ENCODE results near the gene EYA3.

Gene EYA3

GRCh38 chr1:28110555-28110954 is 22.1 kb upstream of the EYA3 start:
- H3K4me3 ChIP-seq (ENCODE audit: low read length), result no peak overlapping the region
- peaks cover under 1% of the 10 kb centered on the region for H3K4me1 ChIP-seq (ENCODE audit: control insufficient read depth, low read depth, low read length)
- no peak overlapping the region for H3K9ac ChIP-seq (ENCODE audit: low read length)
- no peaks in the 10 kb centered on the region for H3K27me3 ChIP-seq (ENCODE audit: control insufficient read depth, insufficient read depth, low read length)
- no peaks in the 10 kb centered on the region for H3K9me3 ChIP-seq (ENCODE audit: control insufficient read depth, low read depth, low read length)
- no peaks in the 10 kb centered on the region for H3K36me3 ChIP-seq (ENCODE audit: control insufficient read depth, low read depth, low read length)
- no peak overlapping the region for H3K27ac ChIP-seq (ENCODE audit: low read length)

GRCh38 chr1:28109639-28110038 is 21.2 kb upstream of the EYA3 start:
- H3K27ac ChIP-seq (ENCODE audit: low read length), result no peak overlapping the region
- H3K36me3 ChIP-seq (ENCODE audit: control insufficient read depth, low read depth, low read length), result no peaks in the 10 kb centered on the region
- no peaks in the 10 kb centered on the region for H3K27me3 ChIP-seq (ENCODE audit: control insufficient read depth, insufficient read depth, low read length)
- H3K9me3 ChIP-seq (ENCODE audit: control insufficient read depth, low read depth, low read length), result no peaks in the 10 kb centered on the region
- no peak overlapping the region for H3K4me3 ChIP-seq (ENCODE audit: low read length)
- H3K4me1 ChIP-seq (ENCODE audit: control insufficient read depth, low read depth, low read length), result peaks cover 5% of the 10 kb centered on the region
- H3K9ac ChIP-seq (ENCODE audit: low read length), result no peak overlapping the region

- Histone ChIP-seq H3K36me3 (ENCODE audit: control insufficient read depth, low read depth, low read length) (no peaks in the 10 kb centered on the region), H3K27me3 (ENCODE audit: control insufficient read depth, insufficient read depth, low read length) (no peaks in the 10 kb centered on the region), H3K4me1 (ENCODE audit: control insufficient read depth, low read depth, low read length) (peaks cover 5% of the 10 kb centered on the region), H3K27ac (ENCODE audit: low read length) (no peak overlapping the region), H3K9ac (ENCODE audit: low read length) (no peak overlapping the region), H3K9me3 (ENCODE audit: control insufficient read depth, low read depth, low read length) (no peaks in the 10 kb centered on the region), H3K4me3 (ENCODE audit: low read length) (no peak overlapping the region)
Measured at GRCh38 chr1:28108001-28108400, 19.6 kb upstream of the EYA3 start.

GRCh38 chr1:28104866-28105467 is 16.6 kb upstream of the EYA3 start:
- Histone ChIP-seq H3K36me3 (ENCODE audit: control insufficient read depth, low read depth, low read length) (no peaks in the 10 kb centered on the region), H3K4me3 (ENCODE audit: low read length) (peak overlapping the region; percentile 41), H3K9me3 (ENCODE audit: control insufficient read depth, low read depth, low read length) (no peaks in the 10 kb centered on the region), H3K9ac (ENCODE audit: low read length) (peak overlapping the region; percentile 16), H3K27ac (ENCODE audit: low read length) (peak overlapping the region; percentile 27), H3K27me3 (ENCODE audit: control insufficient read depth, insufficient read depth, low read length) (no peaks in the 10 kb centered on the region), H3K4me1 (ENCODE audit: control insufficient read depth, low read depth, low read length) (peaks cover 5% of the 10 kb centered on the region)

DNA sequence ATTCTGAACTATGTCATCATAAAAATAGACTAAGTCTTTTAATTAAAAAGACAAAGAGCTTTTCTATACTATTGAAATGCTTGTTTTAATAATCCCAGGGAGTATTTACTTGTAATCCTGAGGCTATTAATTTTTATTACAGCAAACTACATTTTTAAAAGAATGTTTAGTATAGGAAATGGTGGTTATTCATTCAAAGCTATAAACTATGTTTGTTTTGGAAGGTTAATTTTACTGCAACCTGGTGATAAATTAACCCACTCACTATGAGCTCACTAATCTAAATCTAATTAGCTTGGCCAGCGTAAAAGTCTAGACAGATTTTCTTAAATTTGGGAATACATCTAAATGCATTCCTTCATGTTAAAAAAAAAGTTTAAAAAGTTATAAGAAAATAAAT is 13.8 kb upstream of the EYA3 start:
- no peaks in the 10 kb centered on the region for H3K36me3 ChIP-seq (ENCODE audit: control insufficient read depth, low read depth, low read length)
- H3K27me3 ChIP-seq (ENCODE audit: control insufficient read depth, insufficient read depth, low read length), result no peaks in the 10 kb centered on the region
- H3K9ac ChIP-seq (ENCODE audit: low read length), result no peak overlapping the region
- H3K27ac ChIP-seq (ENCODE audit: low read length), result no peak overlapping the region
- peaks cover 5% of the 10 kb centered on the region for H3K4me1 ChIP-seq (ENCODE audit: control insufficient read depth, low read depth, low read length)
- H3K9me3 ChIP-seq (ENCODE audit: control insufficient read depth, low read depth, low read length), result no peaks in the 10 kb centered on the region
- H3K4me3 ChIP-seq (ENCODE audit: low read length), result no peak overlapping the region

- H3K4me3 ChIP-seq (ENCODE audit: low read length), result no peak overlapping the region
- H3K4me1 ChIP-seq (ENCODE audit: control insufficient read depth, low read depth, low read length), result no peaks in the 10 kb centered on the region
- H3K9me3 ChIP-seq (ENCODE audit: control insufficient read depth, low read depth, low read length), result no peaks in the 10 kb centered on the region
- no peaks in the 10 kb centered on the region for H3K36me3 ChIP-seq (ENCODE audit: control insufficient read depth, low read depth, low read length)
- no peak overlapping the region for H3K9ac ChIP-seq (ENCODE audit: low read length)
- no peak overlapping the region for H3K27ac ChIP-seq (ENCODE audit: low read length)
- no peaks in the 10 kb centered on the region for H3K27me3 ChIP-seq (ENCODE audit: control insufficient read depth, insufficient read depth, low read length)
Measured at GRCh38 chr1:28099050-28099769, 10.8 kb upstream of the EYA3 start.

DNA sequence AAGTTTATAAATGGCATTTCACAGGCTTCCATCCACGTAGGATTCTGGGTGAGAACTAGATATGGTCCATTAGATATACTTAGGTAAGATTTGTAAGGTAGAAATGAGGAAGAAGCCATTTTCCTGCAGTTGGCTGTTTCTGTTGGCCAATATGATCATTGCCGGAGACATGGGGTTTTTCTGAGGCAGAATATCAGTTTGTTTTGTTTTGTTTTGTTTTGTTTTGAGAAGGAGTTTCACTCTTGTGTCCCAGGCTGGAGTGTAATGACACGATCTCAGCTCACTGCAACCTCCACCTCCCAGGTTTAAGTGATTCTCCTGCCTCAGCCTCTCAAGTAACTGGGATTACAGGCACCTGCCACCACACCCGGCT is 8.7 kb upstream of the EYA3 start:
- Histone ChIP-seq H3K4me3 (ENCODE audit: low read length) (no peak overlapping the region), H3K4me1 (ENCODE audit: control insufficient read depth, low read depth, low read length) (no peaks in the 10 kb centered on the region), H3K9me3 (ENCODE audit: control insufficient read depth, low read depth, low read length) (no peaks in the 10 kb centered on the region), H3K9ac (ENCODE audit: low read length) (no peak overlapping the region), H3K27ac (ENCODE audit: low read length) (no peak overlapping the region), H3K27me3 (ENCODE audit: control insufficient read depth, insufficient read depth, low read length) (no peaks in the 10 kb centered on the region), H3K36me3 (ENCODE audit: control insufficient read depth, low read depth, low read length) (no peaks in the 10 kb centered on the region)

DNA sequence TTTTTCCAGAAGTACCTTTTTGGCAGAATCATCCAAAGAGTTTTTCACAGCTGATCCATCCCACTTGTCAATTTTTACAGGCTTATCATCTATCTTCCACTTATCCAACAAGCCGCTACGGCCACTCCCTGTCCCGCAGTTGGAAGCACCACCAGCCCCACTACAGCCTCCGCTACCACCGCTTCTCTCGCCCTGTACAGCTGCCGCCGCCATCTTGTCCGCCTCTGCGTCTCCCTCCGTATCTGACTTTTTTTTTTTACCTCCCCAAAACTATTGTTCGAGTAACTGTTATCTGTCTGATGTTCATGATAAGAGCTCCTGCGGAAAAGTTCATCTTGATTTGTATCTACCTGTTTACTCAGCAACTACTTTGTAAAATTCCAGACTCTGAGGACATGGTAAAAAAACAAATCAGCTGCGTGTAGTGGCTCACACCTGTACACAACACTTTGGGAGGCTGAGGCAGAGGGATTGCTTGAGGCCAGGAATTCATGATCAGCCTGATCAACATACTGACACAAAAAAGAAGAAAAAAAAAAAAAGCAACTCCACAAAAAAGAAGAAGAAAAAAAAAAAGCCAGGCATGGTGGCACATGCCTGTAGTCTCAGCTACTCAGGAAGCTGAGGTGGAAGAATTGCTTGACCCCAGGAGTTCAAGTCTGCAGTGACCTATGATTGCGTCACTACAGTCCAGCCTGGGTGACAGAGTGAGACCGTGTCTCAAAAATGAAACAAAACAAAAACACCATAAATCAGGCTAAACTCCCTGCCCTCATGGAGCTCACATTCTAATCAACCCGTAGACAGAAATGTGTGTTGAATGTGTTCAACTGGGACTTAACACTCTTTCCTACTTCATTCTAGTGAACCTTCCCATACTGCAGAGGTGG is 8.0 kb upstream of the EYA3 start:
- Histone ChIP-seq H3K4me3 (ENCODE audit: low read length) (no peak overlapping the region), H3K27ac (ENCODE audit: low read length) (no peak overlapping the region)

DNA sequence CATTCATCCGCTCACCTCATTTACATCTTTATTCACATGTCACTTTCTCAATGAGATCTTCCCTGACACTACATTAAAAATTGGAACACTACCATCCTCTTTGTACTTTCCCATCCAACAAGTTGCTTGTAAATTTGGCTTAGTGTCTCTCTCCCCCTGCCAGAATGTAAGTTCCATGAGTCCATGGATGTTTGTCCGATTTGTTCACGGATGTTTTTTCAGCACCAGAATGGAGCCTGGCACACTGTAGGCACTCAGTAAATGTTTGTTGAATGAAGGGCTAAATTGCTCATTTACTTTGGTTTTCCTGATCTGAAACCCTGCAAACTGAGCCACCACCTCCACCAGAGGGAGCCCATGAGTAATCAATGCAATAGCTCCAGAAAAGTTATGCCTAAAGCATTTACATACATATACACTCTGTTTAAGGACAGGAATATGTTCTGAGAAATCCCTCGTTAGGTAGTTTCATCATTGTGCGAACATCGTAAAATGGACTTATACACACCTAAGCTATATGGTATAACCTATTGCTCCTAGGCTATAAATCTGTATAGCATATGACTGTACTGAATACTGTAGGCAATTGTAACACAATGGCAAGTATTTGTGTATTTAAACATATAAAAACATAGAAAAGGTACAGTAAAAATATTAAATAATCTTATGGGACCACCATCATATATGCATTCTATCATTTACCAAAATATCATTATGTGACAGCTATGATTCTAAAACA is 2.8 kb upstream of the EYA3 start:
- Histone ChIP-seq H3K9ac (ENCODE audit: low read length) (no peak overlapping the region), H3K9me3 (ENCODE audit: control insufficient read depth, low read depth, low read length) (no peaks in the 10 kb centered on the region), H3K27me3 (ENCODE audit: control insufficient read depth, insufficient read depth, low read length) (no peaks in the 10 kb centered on the region), H3K36me3 (ENCODE audit: control insufficient read depth, low read depth, low read length) (no peaks in the 10 kb centered on the region), H3K4me1 (ENCODE audit: control insufficient read depth, low read depth, low read length) (peaks cover 6% of the 10 kb centered on the region), H3K4me3 (ENCODE audit: low read length) (no peak overlapping the region), H3K27ac (ENCODE audit: low read length) (no peak overlapping the region)

More for the DNA sequence above, 8.0 kb upstream of the EYA3 start:
- Histone ChIP-seq H3K9ac (ENCODE audit: low read length) (no peak overlapping the region), H3K36me3 (ENCODE audit: control insufficient read depth, low read depth, low read length) (no peaks in the 10 kb centered on the region), H3K27me3 (ENCODE audit: control insufficient read depth, insufficient read depth, low read length) (no peaks in the 10 kb centered on the region), H3K4me1 (ENCODE audit: control insufficient read depth, low read depth, low read length) (no peaks in the 10 kb centered on the region), H3K9me3 (ENCODE audit: control insufficient read depth, low read depth, low read length) (no peaks in the 10 kb centered on the region)

DNA sequence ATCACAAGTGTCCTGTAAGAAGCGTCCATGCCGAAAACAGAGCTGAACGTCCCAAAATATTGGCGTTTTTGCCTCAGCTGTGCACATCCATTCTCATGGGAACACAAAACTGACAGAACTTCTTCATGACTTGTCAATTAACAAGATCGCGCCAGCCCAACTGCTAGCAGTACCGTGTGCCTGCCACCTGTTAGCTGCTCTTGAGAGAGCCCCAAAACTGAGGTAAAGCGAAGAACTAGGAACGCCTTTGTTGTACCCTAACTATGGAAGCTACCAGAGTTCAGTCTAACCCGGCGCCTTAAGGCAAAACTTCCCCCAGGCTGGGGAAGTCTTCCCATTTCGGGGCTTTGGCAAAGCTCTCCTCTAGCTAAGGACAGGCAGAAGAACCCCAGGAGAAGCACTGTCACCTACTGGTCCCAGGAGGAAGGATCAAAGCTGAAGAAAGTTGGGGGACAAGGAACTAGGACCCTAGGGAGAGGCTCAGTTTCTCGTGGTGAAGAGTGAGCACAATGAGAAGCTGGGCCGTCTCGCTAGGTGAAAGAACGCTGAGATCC is 719 bp downstream of the EYA3 start:
- Histone ChIP-seq H3K4me3 (ENCODE audit: low read length) (peak overlapping the region; percentile 89), H3K27ac (ENCODE audit: low read length) (peak overlapping the region; percentile 69), H3K9me3 (ENCODE audit: control insufficient read depth, low read depth, low read length) (no peaks in the 10 kb centered on the region), H3K9ac (ENCODE audit: low read length) (peak overlapping the region; percentile 89), H3K36me3 (ENCODE audit: control insufficient read depth, low read depth, low read length) (no peaks in the 10 kb centered on the region), H3K4me1 (ENCODE audit: control insufficient read depth, low read depth, low read length) (peaks cover 6% of the 10 kb centered on the region), H3K27me3 (ENCODE audit: control insufficient read depth, insufficient read depth, low read length) (no peaks in the 10 kb centered on the region)

DNA sequence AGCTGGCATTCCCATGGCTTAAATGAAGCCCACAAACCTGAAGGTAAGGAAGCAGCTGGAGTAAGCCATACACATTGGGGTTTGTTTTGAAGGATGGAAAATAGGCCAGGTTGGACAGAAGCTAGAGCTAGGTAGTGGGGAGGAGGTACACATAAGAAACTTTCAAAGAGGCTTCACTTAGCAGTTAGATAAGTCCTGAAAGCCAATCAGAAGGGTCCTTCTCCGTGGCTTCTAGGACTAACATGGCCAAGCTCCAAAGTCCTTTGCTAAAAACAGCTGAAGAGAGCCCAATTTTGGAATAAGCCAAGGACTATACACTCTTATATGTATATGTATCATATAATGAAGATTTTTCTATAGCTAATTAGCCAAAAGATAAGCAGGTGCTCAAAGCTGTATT is 1.8 kb downstream of the EYA3 start:
- Histone ChIP-seq H3K27me3 (ENCODE audit: control insufficient read depth, insufficient read depth, low read length) (no peaks in the 10 kb centered on the region), H3K36me3 (ENCODE audit: control insufficient read depth, low read depth, low read length) (no peaks in the 10 kb centered on the region), H3K9ac (ENCODE audit: low read length) (no peak overlapping the region), H3K27ac (ENCODE audit: low read length) (no peak overlapping the region), H3K9me3 (ENCODE audit: control insufficient read depth, low read depth, low read length) (no peaks in the 10 kb centered on the region), H3K4me3 (ENCODE audit: low read length) (peak overlapping the region; percentile 89), H3K4me1 (ENCODE audit: control insufficient read depth, low read depth, low read length) (peaks cover 6% of the 10 kb centered on the region)

All from iPS-18a (cell line).